OCI-LY7 (cell line): ENCODE measurements around the gene MYH3. TPM values are rescaled to one million over a fixed set of nuclear protein-coding genes. Genes with fewer than 3 reads are reported as not detected.
"Not testable (repeated sequence)": the region's sequence is repeated elsewhere in the genome, so short reads cannot be mapped to it uniquely, and the experiment has no call there.

ENCODE experiments used
- BruUV-seq: library from RNA; stranded (reverse); fragments of 400-500 nt; replicated peaks from 2 replicates; lab custom pipeline; 2021; lab: Mats Ljungman, UMichigan
- CTCF ChIA-PET: fragments of 300-600 bp; sonication (Branson Sonifier 250); formaldehyde crosslinking; loops from one replicate; lab custom pipeline; 2022; ENCODE audit warnings: antibody characterized with exemption; ENCODE audit not compliant: unreplicated experiment; lab: Charles Lee
- POLR2A ChIA-PET: fragments of 300-600 bp; sonication (Branson Sonifier 250); formaldehyde crosslinking; loops from one replicate; lab custom pipeline; 2022; ENCODE audit warnings: antibody characterized with exemption; lab: Charles Lee
- DNase-seq: peaks from one replicate; pipeline ENCODE4 v3.0.0-alpha.2; 2015; ENCODE audit warnings: low spot score
- H2AFZ ChIP-seq: fragments of 200-600 bp; sonication (generic), shearing (Covaris generic); 2 replicates; pipeline ENCODE4 v1.6.1; 2014; ENCODE audit warnings: mild to moderate bottlenecking, antibody characterized with exemption, low read length, moderate library complexity
- H3K27ac ChIP-seq: fragments of 200-600 bp; sonication (generic); 2 replicates; pipeline ENCODE4 v1.5.1; 2014; ENCODE audit warnings: mixed run types, low read depth, mild to moderate bottlenecking, moderate library complexity, low read length, inconsistent platforms; ENCODE audit not compliant: poor library complexity, severe bottlenecking
- H3K36me3 ChIP-seq: fragments of 200-600 bp; sonication (generic); 2 replicates; pipeline ENCODE4 v1.6.1; 2014; ENCODE audit warnings: mild to moderate bottlenecking, antibody characterized with exemption, low read length, moderate library complexity, mixed read lengths; ENCODE audit not compliant: insufficient read depth
- H3K4me1 ChIP-seq: fragments of 200-600 bp; sonication (generic); 2 replicates; pipeline ENCODE4 v1.5.1; 2014; ENCODE audit warnings: mild to moderate bottlenecking, low read length; ENCODE audit not compliant: insufficient read depth, poor library complexity, severe bottlenecking
- H3K4me2 ChIP-seq: fragments of 200-600 bp; sonication (generic); 2 replicates; pipeline ENCODE4 v1.6.1; 2014; ENCODE audit warnings: mild to moderate bottlenecking, low read length
- H3K4me3 ChIP-seq: fragments of 200-600 bp; sonication (generic); 2 replicates; pipeline ENCODE4 v1.5.1; 2014; ENCODE audit warnings: mild to moderate bottlenecking, low read depth, low read length; ENCODE audit not compliant: poor library complexity, severe bottlenecking
- H3K79me2 ChIP-seq: fragments of 200-600 bp; sonication (generic); 2 replicates; pipeline ENCODE4 v1.6.1; 2016; ENCODE audit warnings: low read depth, mild to moderate bottlenecking, low read length, moderate library complexity, mixed read lengths; ENCODE audit not compliant: insufficient read depth
- H3K9me2 ChIP-seq: fragments of 200-600 bp; sonication (generic); 2 replicates; pipeline ENCODE4 v1.6.1; 2016; ENCODE audit warnings: mild to moderate bottlenecking, low read length, mixed read lengths; ENCODE audit not compliant: insufficient read depth
- H3K9me3 ChIP-seq: fragments of 200-600 bp; sonication (generic); 2 replicates; pipeline ENCODE4 v1.6.1; 2014; ENCODE audit warnings: mild to moderate bottlenecking, mixed run types, low read length, mixed read lengths
- H4K20me1 ChIP-seq: fragments of 200-600 bp; sonication (generic); 2 replicates; pipeline ENCODE4 v1.6.1; 2014; ENCODE audit warnings: mild to moderate bottlenecking, antibody characterized with exemption, low read length, moderate library complexity, mixed read lengths; ENCODE audit not compliant: insufficient read depth
- EZH2phosphoT487 ChIP-seq: fragments of 200-600 bp; sonication (generic); IDR thresholded peaks from 2 replicates; pipeline ENCODE4 v1.6.1; 2018; ENCODE audit warnings: low read depth, borderline replicate concordance, mild to moderate bottlenecking, mixed run types, antibody characterized with exemption, low read length, moderate library complexity, mixed read lengths
- intact Hi-C: fragments of 100-400 bp; cut with micrococcal nuclease; formaldehyde crosslinking; loops from one replicate; pipeline ENCODE4 v1.10.0; 2022; ENCODE audit not compliant: unreplicated experiment
- total RNA-seq, 2 experiments: library from RNA; depleted of rRNA in 1 of 2; stranded (reverse); fragments of >200 nt in 1 of 2; shearing (Covaris generic) in 1 of 2; gene quantifications; 2 replicates each; pipeline ENCODE4 v1.2.3, GENCODE V29; 2014 to 2022
- TF ChIP-seq, protein P1 (sequence below): fragments of 200-600 bp; sonication (generic); conservative IDR thresholded peaks from 2 replicates; pipeline ENCODE4 v1.5.1; 2014; ENCODE audit warnings: mild to moderate bottlenecking, antibody characterized with exemption, low read length, moderate library complexity, mixed read lengths

The MYH3 gene
- total RNA-seq, 2 experiments from 2014 or later, result 4.2 to 5.9 TPM

DNA sequence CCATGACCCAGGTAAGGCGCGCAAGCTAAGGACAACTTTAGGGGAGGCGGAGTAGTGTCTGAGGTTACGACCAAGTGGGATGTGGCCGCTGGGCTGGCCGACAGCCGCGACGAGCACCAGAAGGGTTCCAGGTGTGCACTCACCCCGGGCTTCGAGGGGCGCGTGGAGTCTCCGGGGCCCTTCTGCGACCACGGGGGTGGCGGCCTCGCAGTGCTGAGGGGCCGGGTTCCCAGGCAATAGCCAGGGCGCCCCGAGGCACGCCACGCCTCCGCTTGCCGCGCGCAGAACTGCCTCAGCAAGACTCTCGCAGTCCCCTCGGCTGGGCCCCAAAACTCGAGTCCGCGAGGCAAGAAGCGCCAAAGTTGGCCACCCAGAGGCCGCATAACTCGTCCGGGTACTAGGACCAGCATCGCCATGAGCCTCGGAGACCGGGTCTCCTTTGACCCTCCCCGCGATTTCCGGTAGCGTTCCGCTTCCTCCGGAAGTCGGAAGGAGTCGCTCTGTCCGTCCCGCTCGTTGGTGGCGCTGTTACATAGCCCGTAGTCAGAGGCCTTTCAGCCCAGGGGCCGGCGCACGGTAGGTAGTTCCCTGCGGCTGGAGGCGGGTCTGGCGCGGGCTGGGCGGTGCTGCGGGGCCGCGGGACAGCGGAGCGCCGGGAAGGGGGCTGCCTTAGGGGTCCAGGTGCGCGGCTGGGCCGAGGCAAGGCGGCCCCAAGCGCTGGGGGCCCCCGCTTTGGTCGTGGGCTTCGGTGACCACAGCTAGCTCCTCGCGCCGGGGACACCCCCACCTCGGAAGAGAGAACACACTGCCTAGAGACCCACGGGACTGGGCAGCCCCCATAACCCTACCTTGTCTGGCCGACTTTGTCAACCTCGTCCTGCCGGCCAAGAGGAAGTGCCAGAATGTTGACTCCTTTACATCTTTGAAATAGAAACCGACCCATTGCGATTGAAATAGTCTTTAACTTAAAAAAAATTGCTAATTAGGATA is 40.3 kb upstream of the MYH3 start, which contains the start of the genes ADPRM and SCO1:
Gene ADPRM, plus strand, starts transcription at position 503 of the 990 bp plus-strand sequence. CDS start 7,333 bp downstream, outside the sequence.
Gene SCO1, minus strand, starts transcription at position 442 of the 990 bp plus-strand sequence. Its CDS starts 26 bp downstream, at position 416.
- Histone ChIP-seq H3K9me2 (no peaks in the 10 kb centered on the region), H3K36me3 (peaks cover 32% of the 10 kb centered on the region), H3K79me2 (peaks cover 64% of the 10 kb centered on the region), H3K4me2 (peak within 1 kb of the TSS; percentile 88), H2AFZ (peak within 1 kb of the TSS; percentile 86), H4K20me1 (peaks cover 16% of the 10 kb centered on the region; the same call in 1 of the 2 replicates), H3K4me1 (peaks cover 27% of the 10 kb centered on the region), H3K4me3 (peak within 1 kb of the TSS; percentile 95), H3K27ac (peak within 1 kb of the TSS; percentile 75), H3K9me3 (no peaks in the 10 kb centered on the region)
- peak; percentile 95 for DNase-seq
- ChIA-PET POLR2A (no interaction called here), CTCF (no interaction called here)
- intact Hi-C loops, result no loop called here
- BruUV-seq, result no TSS peak
- TF ChIP-seq, protein P1, sequence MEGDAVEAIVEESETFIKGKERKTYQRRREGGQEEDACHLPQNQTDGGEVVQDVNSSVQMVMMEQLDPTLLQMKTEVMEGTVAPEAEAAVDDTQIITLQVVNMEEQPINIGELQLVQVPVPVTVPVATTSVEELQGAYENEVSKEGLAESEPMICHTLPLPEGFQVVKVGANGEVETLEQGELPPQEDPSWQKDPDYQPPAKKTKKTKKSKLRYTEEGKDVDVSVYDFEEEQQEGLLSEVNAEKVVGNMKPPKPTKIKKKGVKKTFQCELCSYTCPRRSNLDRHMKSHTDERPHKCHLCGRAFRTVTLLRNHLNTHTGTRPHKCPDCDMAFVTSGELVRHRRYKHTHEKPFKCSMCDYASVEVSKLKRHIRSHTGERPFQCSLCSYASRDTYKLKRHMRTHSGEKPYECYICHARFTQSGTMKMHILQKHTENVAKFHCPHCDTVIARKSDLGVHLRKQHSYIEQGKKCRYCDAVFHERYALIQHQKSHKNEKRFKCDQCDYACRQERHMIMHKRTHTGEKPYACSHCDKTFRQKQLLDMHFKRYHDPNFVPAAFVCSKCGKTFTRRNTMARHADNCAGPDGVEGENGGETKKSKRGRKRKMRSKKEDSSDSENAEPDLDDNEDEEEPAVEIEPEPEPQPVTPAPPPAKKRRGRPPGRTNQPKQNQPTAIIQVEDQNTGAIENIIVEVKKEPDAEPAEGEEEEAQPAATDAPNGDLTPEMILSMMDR, result peak; percentile 49
- no peak for TF ChIP-seq EZH2phosphoT487

DNA sequence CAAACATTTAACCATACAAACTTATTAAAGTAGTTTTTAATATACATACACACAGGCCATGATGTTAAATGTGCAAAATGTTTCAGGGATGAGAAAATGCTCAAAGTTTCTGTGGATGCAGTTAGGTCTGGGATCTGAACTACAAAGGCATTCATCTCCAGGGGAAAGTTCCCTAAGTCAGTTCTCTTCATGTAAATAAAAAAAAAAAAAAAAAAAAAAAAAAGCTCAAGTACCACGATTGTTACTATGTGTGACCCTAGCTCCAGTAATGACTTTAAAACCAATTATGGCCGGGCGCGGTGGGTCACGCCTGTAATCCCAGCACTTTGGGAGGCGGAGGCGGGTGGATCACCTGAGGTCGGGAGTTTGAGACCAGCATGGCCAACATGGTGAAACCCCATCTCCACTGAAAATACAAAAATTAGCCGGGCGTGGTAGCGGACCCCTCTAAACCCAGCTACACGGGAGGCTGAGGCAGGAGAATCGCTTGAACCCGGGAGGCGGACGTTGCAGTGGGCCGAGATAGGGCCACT is 38.8 kb upstream of the MYH3 start:
- intact Hi-C loops, H2AFZ ChIP-seq, BruUV-seq, H3K27ac ChIP-seq, H3K9me3 ChIP-seq, DNase-seq, H3K9me2 ChIP-seq, CTCF ChIA-PET: not testable (repeated sequence)
- H3K36me3 ChIP-seq, result peaks cover 47% of the 10 kb centered on the region
- H3K4me3 ChIP-seq, result peak overlapping the region; percentile 95
- H3K79me2 ChIP-seq, result peaks cover 68% of the 10 kb centered on the region
- H3K4me2 ChIP-seq, result peak overlapping the region; percentile 88
- POLR2A ChIA-PET, result interaction anchor here (0.7 to 1.1 kb wide), 2 partner anchors 23 to 456 kb away, joined by 3 read pairs; no protein-coding TSS in a partner anchor
- H3K4me1 ChIP-seq, result peaks cover 27% of the 10 kb centered on the region
- H4K20me1 ChIP-seq, result peaks cover 16% of the 10 kb centered on the region; the same call in 1 of the 2 replicates

DNA sequence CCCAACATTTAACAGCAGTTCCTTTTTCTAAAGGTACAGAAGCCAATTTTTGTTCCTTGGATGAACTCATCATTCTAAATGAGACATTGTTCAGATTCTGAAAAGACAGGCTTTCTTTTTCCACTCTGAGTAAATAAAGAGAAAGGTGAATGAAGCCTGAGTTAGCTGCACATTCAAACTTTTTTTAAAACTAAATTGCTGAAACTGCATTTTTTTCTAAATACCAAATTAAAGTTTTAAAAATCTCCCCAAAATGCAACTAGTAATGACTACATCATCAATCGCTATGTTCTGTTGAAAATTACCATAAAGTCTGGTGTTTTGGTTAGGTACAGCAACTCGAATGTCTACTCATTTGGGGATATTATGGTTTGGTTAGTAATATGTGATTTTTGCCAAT is 30.4 kb upstream of the MYH3 start:
- intact Hi-C loops, result no loop called here
- Histone ChIP-seq H4K20me1 (peaks cover 17% of the 10 kb centered on the region), H3K4me2 (no peak overlapping the region), H3K4me3 (no peak overlapping the region), H3K79me2 (peaks cover 46% of the 10 kb centered on the region), H3K36me3 (peaks cover 98% of the 10 kb centered on the region), H3K9me3 (no peaks in the 10 kb centered on the region), H3K4me1 (peaks cover 6% of the 10 kb centered on the region), H2AFZ (no peak overlapping the region), H3K9me2 (no peaks in the 10 kb centered on the region), H3K27ac (no peak overlapping the region)
- DNase-seq, result no peak
- TF ChIP-seq, protein P1, result no peak
- TF ChIP-seq EZH2phosphoT487, result no peak
- POLR2A ChIA-PET, result interaction anchor here (0.6 kb wide), 1 partner anchor 9 kb away, joined by 4 read pairs; no protein-coding TSS in a partner anchor
- CTCF ChIA-PET, result no interaction called here
- BruUV-seq, result no TSS peak
